Stomach (tissue), 4 donors: ENCODE results near the gene PSORS1C2.

ENCODE experiments used
- CTCF ChIP-seq, 7 experiments: fragments of 450-650 bp in 4 of 7; fragments of 200-600 bp in 3 of 7; sonication (generic) in 3 of 7; IDR thresholded peaks; one replicate each; pipeline ENCODE4 v1.5.1; 2016 to 2019; ENCODE audit warnings: antibody characterized with exemption in 7 of 7, control low read depth in 2 of 7, mild to moderate bottlenecking in 1 of 7
- EP300 ChIP-seq: sonication (generic); formaldehyde crosslinking; IDR thresholded peaks from one replicate; pipeline ENCODE4 v1.6.1; 2017; ENCODE audit warnings: antibody characterized with exemption
- POLR2A ChIP-seq, 4 donors: fragments of 450-650 bp; IDR thresholded peaks; one replicate each; pipeline ENCODE4 v1.6.1; 2016; ENCODE audit warnings: antibody characterized with exemption in 4 of 4, control low read depth in 2 of 4, mild to moderate bottlenecking in 1 of 4, moderate library complexity in 1 of 4
- POLR2AphosphoS5 ChIP-seq, 3 donors: sonication (generic); formaldehyde crosslinking; IDR thresholded peaks; one replicate each; pipeline ENCODE4 v1.6.1; 2016; ENCODE audit warnings: antibody characterized with exemption in 3 of 3

GRCh38 chr6:31113861-31114540 lies 24.9 kb downstream of the PSORS1C2 start:
- TF ChIP-seq CTCF (IDR thresholded peaks at IDR 0.05) (no peak), POLR2A (IDR thresholded peaks at IDR 0.05) (no peak), POLR2AphosphoS5 (IDR thresholded peaks at IDR 0.05) (no peak), EP300 (no peak)
